Spleen (tissue), 11 donors: Measurements from ENCODE around the gene CLIP2. TPM values are rescaled to one million over a fixed set of nuclear protein-coding genes. Genes with fewer than 3 reads are reported as not detected.

Experiments used
- DNase-seq: peaks from one replicate; pipeline ENCODE4 v3.0.0-alpha.2; 2020
- H3K27ac ChIP-seq, 8 donors: fragments of 200-600 bp; sonication (generic) in 7 of 8; 1 replicate in 4 of 8; 2 replicates in 4 of 8; pipeline versions ENCODE4 v1.5.0 to v1.8.0; 2016 to 2021; ENCODE audit warnings: inconsistent platforms in 4 of 8, mild to moderate bottlenecking in 4 of 8, moderate library complexity in 1 of 8
- H3K27me3 ChIP-seq, 7 donors: fragments of 200-600 bp; sonication (generic) in 6 of 7; replicated peaks in 1 of 7; 1 replicate in 4 of 7; 2 replicates in 3 of 7; pipeline versions ENCODE4 v1.5.0 to v1.8.0; 2016 to 2021; ENCODE audit warnings: inconsistent platforms in 3 of 7, mild to moderate bottlenecking in 1 of 7
- H3K36me3 ChIP-seq, 6 donors: fragments of 200-600 bp; sonication (generic) in 5 of 6; 1 replicate in 4 of 6; 2 replicates in 2 of 6; pipeline versions ENCODE4 v1.5.0 to v1.8.0; 2016 to 2021; ENCODE audit warnings: inconsistent platforms in 2 of 6
- H3K4me1 ChIP-seq, 6 donors: fragments of 200-600 bp; sonication (generic) in 5 of 6; 1 replicate in 3 of 6; 2 replicates in 3 of 6; pipeline versions ENCODE4 v1.5.0 to v1.8.0; 2016 to 2021; ENCODE audit warnings: inconsistent platforms in 3 of 6
- H3K4me3 ChIP-seq, 8 donors: fragments of 200-600 bp; sonication (generic) in 7 of 8; 1 replicate in 4 of 8; 2 replicates in 4 of 8; pipeline versions ENCODE4 v1.5.0 to v1.8.0; 2016 to 2021; ENCODE audit warnings: inconsistent platforms in 4 of 8, mild to moderate bottlenecking in 4 of 8, moderate library complexity in 2 of 8
- H3K9me3 ChIP-seq, 8 donors: fragments of 200-600 bp; sonication (generic) in 7 of 8; 1 replicate in 4 of 8; 2 replicates in 4 of 8; pipeline versions ENCODE4 v1.5.0 to v1.8.0; 2016 to 2021; ENCODE audit warnings: inconsistent platforms in 4 of 8
- POLR2A ChIP-seq, 3 donors: fragments of 450-650 bp; IDR thresholded peaks; one replicate each; pipeline ENCODE4 v1.5.1; 2017; ENCODE audit warnings: antibody characterized with exemption in 3 of 3, mild to moderate bottlenecking in 1 of 3
- POLR2AphosphoS5 ChIP-seq, 3 donors: sonication (generic); formaldehyde crosslinking; IDR thresholded peaks; one replicate each; pipeline ENCODE4 v1.5.1; 2017; ENCODE audit warnings: antibody characterized with exemption in 3 of 3
- WGBS, 5 donors: extraction: QIAGEN DNeasy Blood & Tissue Kit in 3 of 5; methylation state at CpG; one replicate each; pipeline versions ENCODE4 v1.1.5 to v1.1.7; 2013 to 2018; 5-methylcytosine and 5-hydroxymethylcytosine counted together
- intact Hi-C: fragments of 100-400 bp; cut with DNase I; formaldehyde crosslinking; loops from one replicate; pipeline ENCODE4 v1.15.0; 2023; ENCODE audit warnings: low total_unique reads
- polyA plus RNA-seq, 3 donors: library from polyadenylated mRNA; stranded (reverse); fragments of 200-250 nt; gene quantifications; one replicate each; pipeline ENCODE4 v1.2.1, GENCODE V29; 2013
- total RNA-seq, 7 donors: library from RNA; depleted of rRNA in 3 of 7; stranded (reverse); fragments of >200 nt in 3 of 7; fragmentation: NEBNext Ultra II Directional in 4 of 7; extraction: Animal tissue kit (Norgen Biotek cat#: 25700) in 4 of 7; gene quantifications; one replicate each; pipeline versions ENCODE4 v1.1.0 to v1.2.1, GENCODE V29; 2016 to 2021
- TF ChIP-seq, protein P1 (sequence below), 11 experiments: fragments of 200-600 bp in 7 of 11; fragments of 450-650 bp in 4 of 11; sonication (generic) in 4 of 11; IDR thresholded peaks in 8 of 11; conservative IDR thresholded peaks in 3 of 11; 1 replicate in 7 of 11; 2 replicates in 4 of 11; pipeline versions ENCODE4 v1.4.0 to v1.8.0; 2016 to 2021; ENCODE audit warnings: antibody characterized with exemption in 11 of 11, inconsistent platforms in 4 of 11, mild to moderate bottlenecking in 1 of 11
- donor health status: healthy with polysubstance abuse.
- donor health status: DM: no; HTN: no; CAD: no; lungs with moderate emphysema.
- donor health status: DM: no; HTN: no; CAD: no.
- donor health status: Bipolar disorder and iron deficiency.
- donor health status: healthy.
- donor health status: DM: no; HTN: no; CAD: no.
- donor health status: DM: yes; HTN: yes; CAD: no.

CLIP2 gene
- total and polyA plus RNA-seq, 10 donors = 2.7 to 18.6 (median 16.9) TPM

DNA sequence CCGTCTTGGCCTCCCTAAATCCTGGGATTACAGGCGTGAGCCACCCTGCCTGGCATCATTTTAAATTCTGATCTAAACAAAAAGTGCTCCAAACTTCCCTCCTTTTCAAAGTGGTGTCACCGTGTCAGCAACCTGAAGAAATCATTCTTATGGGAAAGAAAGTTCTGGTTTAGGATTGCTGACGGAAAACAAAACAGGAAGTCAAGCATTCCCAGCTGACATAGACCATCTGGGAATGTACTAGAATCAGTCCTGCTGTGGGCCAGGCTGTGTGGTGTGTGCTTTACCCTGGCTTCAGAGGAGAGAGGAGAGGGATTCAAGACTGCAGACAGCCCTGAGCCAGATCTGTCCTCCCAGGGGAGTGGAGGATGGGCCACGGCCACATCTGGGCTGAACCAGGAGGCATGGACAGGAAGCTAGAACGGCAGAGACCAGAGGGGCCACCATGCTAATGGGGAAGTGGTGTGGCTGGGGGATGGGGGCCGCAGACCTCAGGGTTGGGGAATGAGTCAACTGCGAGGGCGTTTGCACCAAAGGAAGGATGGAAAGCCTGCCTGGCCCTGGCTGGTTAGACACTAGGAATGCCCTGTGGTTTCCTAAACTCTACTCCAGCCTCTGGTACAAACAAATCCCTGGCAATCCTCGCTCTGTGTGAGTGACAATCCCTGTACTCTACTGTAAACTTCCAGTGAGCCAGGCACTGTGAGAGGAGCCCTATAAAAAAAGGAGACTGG lies 16.7 kb upstream of the CLIP2 start:
- peak; percentile 70 to 82 (median 73) for TF ChIP-seq POLR2AphosphoS5 (IDR thresholded peaks at IDR 0.05)
- TF ChIP-seq POLR2A (IDR thresholded peaks at IDR 0.05) = no peak
- H3K27me3 ChIP-seq = no peaks in the 10 kb centered on the region
- H3K4me1 ChIP-seq = peaks cover 12 to 56% (median 43%) of the 10 kb centered on the region in 6 donors
- peak overlapping the region in 2 of 8 donors; percentile 1 to 41 for H3K4me3 ChIP-seq
- 12 to 21% (median 15%) methylated on average over 10 of the region's 10 CpGs for WGBS, 5 donors
- peak overlapping the region; percentile 40 to 86 (median 77) for H3K27ac ChIP-seq
- H3K9me3 ChIP-seq = no peaks in the 10 kb centered on the region
- intact Hi-C loops = no loop called here
- H3K36me3 ChIP-seq = no peaks in the 10 kb centered on the region
- peak; percentile 90 for DNase-seq

- Histone ChIP-seq H3K4me3 (no peak overlapping the region), H3K36me3 (no peaks in the 10 kb centered on the region), H3K4me1 (peaks cover 7 to 62% (median 46%) of the 10 kb centered on the region in 6 donors), H3K27ac (no peak overlapping the region), H3K9me3 (no peaks in the 10 kb centered on the region), H3K27me3 (no peaks in the 10 kb centered on the region)
- no peak for TF ChIP-seq POLR2A (IDR thresholded peaks at IDR 0.05)
- TF ChIP-seq, protein P1, sequence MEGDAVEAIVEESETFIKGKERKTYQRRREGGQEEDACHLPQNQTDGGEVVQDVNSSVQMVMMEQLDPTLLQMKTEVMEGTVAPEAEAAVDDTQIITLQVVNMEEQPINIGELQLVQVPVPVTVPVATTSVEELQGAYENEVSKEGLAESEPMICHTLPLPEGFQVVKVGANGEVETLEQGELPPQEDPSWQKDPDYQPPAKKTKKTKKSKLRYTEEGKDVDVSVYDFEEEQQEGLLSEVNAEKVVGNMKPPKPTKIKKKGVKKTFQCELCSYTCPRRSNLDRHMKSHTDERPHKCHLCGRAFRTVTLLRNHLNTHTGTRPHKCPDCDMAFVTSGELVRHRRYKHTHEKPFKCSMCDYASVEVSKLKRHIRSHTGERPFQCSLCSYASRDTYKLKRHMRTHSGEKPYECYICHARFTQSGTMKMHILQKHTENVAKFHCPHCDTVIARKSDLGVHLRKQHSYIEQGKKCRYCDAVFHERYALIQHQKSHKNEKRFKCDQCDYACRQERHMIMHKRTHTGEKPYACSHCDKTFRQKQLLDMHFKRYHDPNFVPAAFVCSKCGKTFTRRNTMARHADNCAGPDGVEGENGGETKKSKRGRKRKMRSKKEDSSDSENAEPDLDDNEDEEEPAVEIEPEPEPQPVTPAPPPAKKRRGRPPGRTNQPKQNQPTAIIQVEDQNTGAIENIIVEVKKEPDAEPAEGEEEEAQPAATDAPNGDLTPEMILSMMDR (IDR thresholded peaks at IDR 0.05 in 8 of 11, conservative IDR thresholded peaks at IDR 0.05 in 3 of 11) = peak in 5 of 11 experiments; percentile 8 to 33 (median 26)
- 42 to 68% (median 61%) methylated on average over 2 to 6 of the region's 6 CpGs for WGBS, 5 donors
- intact Hi-C loops = no loop called here
- DNase-seq = no peak
Observed at GRCh38 chr7:74275401-74275881, 13.8 kb upstream of the CLIP2 start.

DNA sequence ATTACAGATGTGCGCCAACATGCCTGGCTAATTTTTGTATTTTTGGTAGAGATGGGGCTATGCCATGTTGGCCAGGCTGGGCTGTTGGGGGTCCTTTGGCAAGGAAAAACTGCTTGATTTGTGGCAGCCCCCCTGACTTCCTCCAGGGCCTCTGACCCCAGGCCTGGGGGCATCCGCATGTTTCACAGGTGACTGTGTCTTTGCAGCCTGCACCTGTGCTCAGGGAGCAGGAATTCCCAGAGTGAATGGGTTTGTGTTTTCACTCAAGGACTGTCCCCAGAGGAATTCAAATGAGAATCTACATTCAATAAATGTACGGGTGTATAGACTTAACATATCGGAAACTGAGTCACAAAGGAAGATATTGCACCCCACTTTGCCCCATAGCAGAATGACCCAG lies 11.6 kb upstream of the CLIP2 start:
- WGBS, 5 donors = 91 to 96% (median 92%) methylated on average over 4 of the region's 4 CpGs
- intact Hi-C loops = no loop called here
- Histone ChIP-seq H3K9me3 (no peaks in the 10 kb centered on the region), H3K4me1 (peaks cover 3 to 43% (median 24%) of the 10 kb centered on the region in 6 donors), H3K27me3 (no peaks in the 10 kb centered on the region), H3K4me3 (no peak overlapping the region), H3K27ac (no peak overlapping the region), H3K36me3 (no peaks in the 10 kb centered on the region)
- no peak for DNase-seq
- TF ChIP-seq POLR2AphosphoS5 (IDR thresholded peaks at IDR 0.05) (no peak), POLR2A (IDR thresholded peaks at IDR 0.05) (no peak)
- TF ChIP-seq, protein P1 (IDR thresholded peaks at IDR 0.05 in 8 of 11, conservative IDR thresholded peaks at IDR 0.05 in 3 of 11) = no peak

- Histone ChIP-seq H3K4me3 (no peak overlapping the region), H3K4me1 (peaks cover 0 to 43% (median 16%) of the 10 kb centered on the region in 6 donors), H3K27me3 (no peaks in the 10 kb centered on the region), H3K36me3 (no peaks in the 10 kb centered on the region), H3K27ac (peak overlapping the region in 2 of 8 donors; percentile 38 to 73), H3K9me3 (no peaks in the 10 kb centered on the region)
- intact Hi-C loops = loop anchor here (10.0 kb wide), 1 partner anchor 76 kb away; no protein-coding TSS in a partner anchor
- TF ChIP-seq POLR2A (IDR thresholded peaks at IDR 0.05) = no peak
- TF ChIP-seq, protein P1 (IDR thresholded peaks at IDR 0.05 in 8 of 11, conservative IDR thresholded peaks at IDR 0.05 in 3 of 11) = no peak
- TF ChIP-seq POLR2AphosphoS5 (IDR thresholded peaks at IDR 0.05) = no peak
- WGBS, 5 donors = 87 to 96% (median 89%) methylated on average over 8 of the region's 8 CpGs
- DNase-seq = no peak
Observed at GRCh38 chr7:74280985-74281384, 8.2 kb upstream of the CLIP2 start.
